Effector CD4-positive, alpha-beta T cell (primary cell): ENCODE measurements around the gene PCA3. TPM values are rescaled to one million over a fixed set of nuclear protein-coding genes. Genes with fewer than 3 reads are reported as not detected.
"Not testable (repeated sequence)": the region's sequence is repeated elsewhere in the genome, so short reads cannot be mapped to it uniquely, and the experiment has no call there.

Experiments
- DNase-seq: peaks from one replicate; pipeline ENCODE4 v3.0.0-alpha.2; 2020
- total RNA-seq: gene quantifications from one replicate; lab custom pipeline; 2026; lab: John Stamatoyannopoulos, UW

PCA3 gene
- not detected for total RNA-seq

- DNase-seq: no peak
Observed at GRCh38 chr9:76764138-76764537, at the start of gene PCA3. Gene PCA3, plus strand, starts transcription at chr9:76764438.

GRCh38 chr9:76716085-76716672, 48.1 kb upstream of the PCA3 start:
- no peak for DNase-seq

DNA sequence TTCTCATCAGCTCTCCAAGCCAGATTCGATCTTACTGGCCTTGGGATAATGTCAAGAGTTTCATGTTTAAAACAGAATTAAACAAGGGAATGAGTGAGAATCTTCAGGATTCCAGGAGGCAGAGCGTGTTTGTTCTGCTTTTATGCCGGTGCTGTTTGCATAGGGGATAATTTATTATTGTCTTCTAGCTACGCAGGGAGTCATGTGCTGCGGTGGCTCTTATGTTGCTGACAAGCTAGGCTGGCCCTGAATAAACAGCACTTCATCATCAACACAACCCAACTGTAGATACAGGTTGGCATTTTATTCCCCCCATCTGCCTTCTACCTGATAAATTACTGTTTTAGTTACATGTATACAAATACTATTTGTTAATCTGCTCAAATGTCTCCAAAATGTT, 47.1 kb upstream of the PCA3 start:
- DNase-seq: no peak

DNA sequence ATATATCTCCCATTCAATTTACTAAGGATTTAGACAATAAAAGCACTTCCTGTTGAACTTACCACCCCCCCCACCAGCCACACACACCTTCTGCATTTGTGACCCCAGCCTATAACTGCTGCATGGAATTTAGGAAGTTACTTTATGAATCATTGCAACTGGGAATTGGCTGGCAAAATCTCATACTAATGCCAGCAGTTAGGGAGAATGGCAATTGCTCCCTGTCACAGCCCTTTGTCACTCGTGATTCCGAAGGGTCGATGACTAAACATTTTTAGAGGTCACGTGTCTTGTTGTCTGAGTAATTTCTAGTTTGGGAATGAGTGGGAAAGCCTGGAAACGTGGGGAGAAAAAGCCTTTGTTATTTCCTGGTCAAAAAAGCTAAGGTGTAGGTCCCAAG, 46.6 kb upstream of the PCA3 start:
- no peak for DNase-seq

DNA sequence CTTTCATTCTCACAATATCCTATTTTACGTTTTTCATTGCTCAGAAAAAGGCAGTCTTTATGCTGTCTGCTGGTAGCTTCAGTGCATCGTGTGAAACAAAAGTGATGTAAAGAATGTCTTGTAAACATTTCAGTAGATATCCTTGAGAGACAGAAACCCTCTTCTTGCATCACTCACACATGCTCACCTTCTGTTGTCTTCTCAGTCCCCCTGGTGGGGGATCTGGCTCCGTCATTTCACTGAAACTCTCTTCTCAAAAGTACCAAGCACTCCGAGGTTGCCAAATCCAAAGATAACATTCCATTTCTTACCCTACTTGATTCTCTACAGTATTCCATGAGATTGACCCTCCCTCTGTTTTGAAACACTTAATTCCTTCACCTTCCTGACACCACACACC, 46.1 kb upstream of the PCA3 start:
- no peak for DNase-seq

- no peak for DNase-seq
Observed at GRCh38 chr9:76720245-76720644, 44.0 kb upstream of the PCA3 start.

DNA sequence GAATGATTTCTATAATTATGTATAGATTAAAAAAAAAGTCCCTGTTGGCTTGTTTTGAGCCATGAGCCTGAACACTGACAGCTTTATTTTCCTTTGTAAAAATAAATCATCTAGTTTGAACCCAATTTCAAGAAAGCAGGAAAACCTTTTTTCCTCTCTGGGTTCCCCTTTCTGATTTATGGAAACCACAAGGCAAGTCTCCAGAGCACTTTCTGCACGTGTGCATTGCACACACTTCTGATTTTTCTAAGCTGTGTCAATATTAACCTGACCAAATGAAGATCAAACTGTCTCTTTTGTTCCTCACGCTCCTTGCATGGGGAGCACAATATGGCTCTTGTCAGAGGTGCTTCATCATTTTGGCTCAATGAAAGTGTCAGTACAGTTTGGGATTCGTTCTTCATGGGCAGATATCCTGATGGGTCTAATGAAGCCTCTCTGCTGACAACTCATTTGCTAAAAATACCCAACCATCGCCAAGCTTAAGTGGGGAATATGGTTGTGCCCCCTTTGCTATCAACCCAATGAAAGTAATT, 39.2 kb upstream of the PCA3 start:
- no peak for DNase-seq

DNA sequence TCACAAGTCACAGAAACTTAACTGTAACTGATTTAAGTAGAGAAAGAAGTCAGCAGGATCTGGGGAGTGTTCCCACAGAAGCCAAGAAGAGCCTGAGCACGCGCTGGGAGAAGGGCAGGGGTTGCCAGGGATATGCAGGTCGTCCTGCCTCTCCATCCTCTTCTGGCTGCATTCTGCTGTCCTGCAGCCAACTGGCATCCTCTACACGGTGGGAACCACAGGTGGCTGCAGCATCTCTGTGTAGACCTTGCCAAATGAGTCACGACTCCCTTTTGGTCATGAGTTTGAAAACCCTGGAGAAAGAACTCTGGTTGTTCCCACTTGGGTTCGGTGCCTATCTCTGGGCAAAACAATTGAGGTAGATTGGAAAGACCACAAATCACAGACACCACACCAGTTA, 38.4 kb upstream of the PCA3 start:
- DNase-seq: no peak

- no peak for DNase-seq
Observed at GRCh38 chr9:76729116-76729515, 35.1 kb upstream of the PCA3 start.

DNA sequence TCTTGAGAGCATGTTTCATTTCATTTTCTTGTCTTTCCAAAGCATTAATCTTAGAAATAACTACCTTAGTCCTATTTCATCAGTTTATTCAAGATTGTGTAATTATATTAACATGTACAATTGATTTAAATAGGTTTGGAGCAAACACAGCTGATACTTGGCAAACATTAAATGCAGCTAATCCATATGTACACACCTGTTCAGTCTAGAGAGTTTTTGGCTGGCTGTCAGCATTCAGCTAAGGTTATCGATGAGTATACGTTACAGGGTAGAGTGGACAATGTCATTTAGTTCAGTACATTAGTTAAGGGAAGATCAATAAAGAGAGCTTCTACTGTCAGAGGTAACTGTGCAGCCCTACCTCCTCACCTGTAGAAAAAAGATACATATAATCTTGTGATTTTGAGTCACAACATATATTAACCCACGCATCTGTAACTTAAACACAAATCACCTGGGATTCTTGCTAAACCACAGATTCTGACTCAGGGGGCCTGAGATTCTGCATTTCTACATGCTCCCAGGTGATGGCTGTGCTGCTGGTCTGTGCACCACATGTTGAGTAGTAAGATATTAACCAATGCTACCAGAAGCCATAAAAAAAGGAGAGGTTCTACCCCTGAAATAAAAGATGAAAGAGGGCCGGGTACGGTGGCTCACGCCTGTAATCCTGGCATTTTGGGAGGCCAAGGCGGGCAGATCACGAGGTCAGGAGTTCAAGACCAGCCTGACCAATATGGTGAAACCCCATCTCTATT, 34.1 kb upstream of the PCA3 start:
- DNase-seq: no peak

DNA sequence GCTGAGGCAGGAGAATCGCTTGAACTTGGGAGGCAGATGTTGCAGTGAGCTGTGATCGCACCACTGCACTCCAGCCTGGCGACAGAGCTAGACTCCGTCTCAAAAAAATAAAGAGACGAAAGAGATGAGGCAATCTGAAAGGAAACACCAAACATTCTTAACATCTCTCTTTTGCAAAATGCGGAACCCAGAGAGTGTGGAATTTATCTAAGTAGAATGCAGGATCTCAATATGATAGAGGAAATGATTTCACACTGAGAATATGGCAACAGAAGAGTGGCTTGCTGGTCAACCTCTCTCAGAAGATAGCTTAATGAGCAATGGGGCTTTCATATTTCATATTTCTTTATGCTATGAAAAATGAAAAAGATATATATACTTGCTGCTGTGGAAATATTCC, 33.4 kb upstream of the PCA3 start:
- no peak for DNase-seq

GRCh38 chr9:76732341-76732958, 31.8 kb upstream of the PCA3 start:
- no peak for DNase-seq

DNA sequence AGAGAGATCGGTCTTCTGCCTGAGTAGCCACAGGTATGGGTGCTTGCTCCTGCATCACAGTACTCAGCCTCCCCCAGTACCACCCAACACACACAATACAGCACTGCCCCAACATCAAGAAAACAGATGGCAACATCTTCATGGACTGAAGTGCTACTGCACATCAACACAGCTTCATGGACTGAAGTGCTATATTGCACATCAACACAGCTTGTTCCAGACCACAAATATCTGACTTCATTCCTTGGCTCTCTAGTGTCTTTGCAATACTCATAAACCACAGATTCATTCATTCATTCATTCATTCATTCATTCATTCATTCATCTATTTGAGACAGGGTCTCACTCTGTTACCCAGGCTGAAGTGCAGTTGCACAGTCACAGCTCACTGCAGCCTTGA, 31.1 kb upstream of the PCA3 start:
- no peak for DNase-seq

GRCh38 chr9:76734716-76735115, 29.5 kb upstream of the PCA3 start:
- DNase-seq: no peak

- no peak for DNase-seq
Observed at GRCh38 chr9:76737154-76737902, 26.9 kb upstream of the PCA3 start.

GRCh38 chr9:76738402-76738801, 25.8 kb upstream of the PCA3 start:
- DNase-seq: no peak

DNA sequence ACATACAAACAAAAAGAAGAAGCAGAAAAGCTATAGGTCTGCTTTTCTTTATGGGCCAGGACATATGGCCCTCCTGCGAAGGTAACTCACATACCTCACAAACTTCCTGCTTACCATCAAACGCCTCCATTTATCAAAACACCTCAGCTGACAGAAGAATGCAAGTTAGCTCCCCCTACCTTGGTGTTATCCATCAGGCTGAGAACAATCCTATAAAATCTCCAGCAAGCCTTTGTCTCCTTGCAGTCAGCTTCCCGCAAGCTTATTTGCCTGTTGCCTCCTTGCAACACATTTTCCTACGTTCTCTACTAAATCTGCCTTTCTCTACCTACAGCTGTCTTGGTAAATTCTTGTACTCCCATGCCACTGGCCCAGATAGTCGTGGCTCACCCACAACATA, 22.7 kb upstream of the PCA3 start:
- DNase-seq: no peak

DNA sequence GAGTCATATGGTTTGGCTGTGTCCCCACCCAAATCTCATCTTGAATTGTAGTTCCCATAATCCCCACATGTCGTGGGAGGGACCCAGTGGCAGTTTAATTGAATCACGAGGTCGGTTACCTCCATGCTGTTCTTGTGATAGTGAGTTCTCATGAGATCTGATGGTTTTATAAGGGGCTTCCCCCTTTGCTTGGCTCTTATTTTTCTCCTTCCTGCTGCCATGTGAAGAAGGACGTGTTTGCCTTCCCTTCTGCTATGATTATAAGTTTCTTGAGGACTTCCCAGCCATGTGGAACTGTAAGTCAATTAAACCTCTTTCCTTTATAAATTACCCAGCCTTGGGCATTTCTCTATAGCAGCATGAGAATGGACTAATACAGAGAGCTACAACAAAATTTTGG, 21.3 kb upstream of the PCA3 start:
- not testable (repeated sequence) for DNase-seq

GRCh38 chr9:76743931-76744330, 20.3 kb upstream of the PCA3 start:
- DNase-seq: no peak

DNA sequence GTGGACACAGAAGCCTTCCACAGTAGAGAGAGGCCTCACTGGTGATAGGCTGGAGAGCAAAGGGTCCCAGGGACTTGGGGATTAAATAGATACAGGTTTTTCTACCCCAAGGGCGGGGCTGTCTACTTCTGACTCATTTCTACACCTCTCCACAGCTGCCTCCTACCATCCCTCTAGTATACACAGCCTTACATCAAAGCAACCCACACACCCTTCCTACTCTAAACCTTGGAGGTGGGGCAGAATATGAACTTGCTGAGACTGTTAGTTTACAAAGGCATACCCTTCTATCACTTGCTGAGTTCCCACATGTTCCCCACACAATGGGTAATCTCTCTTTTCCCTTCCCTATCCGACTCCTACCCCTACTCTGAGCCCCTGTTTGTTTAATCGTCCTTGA, 19.9 kb upstream of the PCA3 start:
- no peak for DNase-seq

GRCh38 chr9:76751001-76751400, 13.2 kb upstream of the PCA3 start:
- DNase-seq: no peak

- DNase-seq: no peak
Observed at GRCh38 chr9:76756268-76756640, 8.0 kb upstream of the PCA3 start.

- DNase-seq: no peak
Observed at GRCh38 chr9:76756941-76757673, 7.1 kb upstream of the PCA3 start.
